GM21367 (cell line): ENCODE measurements around the gene CCDC83.
"Not testable (repeated sequence)": the region's sequence is repeated elsewhere in the genome, so short reads cannot be mapped to it uniquely, and the experiment has no call there.

ENCODE experiments used
- ATAC-seq: cut with Tn5 transposase; IDR thresholded peaks from one replicate; pipeline ENCODE4 v1.9.1; 2021; ENCODE audit not compliant: unreplicated experiment

CCDC83 gene

DNA sequence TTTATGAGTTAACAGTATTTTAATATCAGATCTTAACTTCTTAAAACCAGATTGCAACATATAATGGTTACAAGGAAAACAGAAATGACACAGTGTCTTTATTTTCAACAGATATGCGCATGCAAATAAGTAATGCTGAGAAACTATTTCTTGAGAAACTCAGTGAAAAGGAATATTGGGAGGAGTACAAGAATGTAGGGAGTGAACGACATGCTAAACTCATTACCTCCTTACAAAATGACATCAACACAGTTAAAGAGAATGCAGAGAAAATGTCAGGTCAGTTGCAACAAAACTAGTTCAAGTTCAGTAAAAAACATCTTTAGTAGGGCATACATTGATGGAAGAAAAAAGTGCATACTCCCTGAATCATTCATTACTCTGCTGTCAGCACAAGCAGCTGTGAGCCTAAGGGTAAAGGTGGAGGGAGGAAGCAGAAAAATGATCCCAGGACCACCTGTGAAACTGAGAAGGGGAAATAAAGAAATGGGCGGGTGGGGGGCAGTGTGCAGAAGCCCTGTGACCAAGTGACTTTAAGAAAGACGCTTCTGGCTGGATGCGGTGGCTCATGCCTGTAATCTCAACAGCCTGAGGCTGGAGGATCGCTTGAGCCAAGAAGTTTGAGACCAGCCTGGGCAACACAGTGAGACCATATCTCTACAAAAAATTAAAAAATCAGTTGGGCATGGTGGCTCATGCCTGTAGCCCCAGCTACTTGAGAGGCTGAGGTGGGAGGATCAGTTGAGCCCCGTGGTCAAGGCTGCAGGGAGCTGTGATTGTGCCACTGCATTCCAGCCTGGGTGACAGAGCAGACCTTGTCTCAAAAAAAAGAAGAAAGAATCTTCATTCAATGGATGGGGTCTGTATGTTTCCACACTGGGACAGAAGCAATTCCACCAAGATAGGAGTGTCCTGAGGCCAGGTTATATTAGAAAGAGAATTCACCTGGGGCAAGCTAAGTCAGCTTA is 31.2 kb downstream of the CCDC83 start:
- ATAC-seq = no peak

DNA sequence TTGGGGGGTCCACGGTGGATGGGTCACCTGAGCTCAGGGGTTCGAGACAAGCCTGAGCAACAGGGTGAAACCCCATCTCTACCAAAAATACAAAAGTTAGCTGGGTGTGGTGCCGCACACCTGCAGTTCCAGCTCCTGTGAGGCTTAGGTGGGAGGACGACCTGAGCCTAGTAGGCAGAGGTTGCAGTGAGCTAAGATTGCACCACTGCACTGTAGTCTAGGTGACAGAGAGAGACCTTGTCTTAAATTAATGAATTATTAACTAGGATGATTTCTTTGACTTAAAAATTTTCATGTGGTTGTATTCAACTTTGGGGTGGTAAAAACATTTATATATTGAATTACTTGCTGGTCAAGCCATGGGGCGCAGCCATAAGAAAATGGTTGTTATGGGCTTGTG is 33.9 kb downstream of the CCDC83 start:
- no peak for ATAC-seq

DNA sequence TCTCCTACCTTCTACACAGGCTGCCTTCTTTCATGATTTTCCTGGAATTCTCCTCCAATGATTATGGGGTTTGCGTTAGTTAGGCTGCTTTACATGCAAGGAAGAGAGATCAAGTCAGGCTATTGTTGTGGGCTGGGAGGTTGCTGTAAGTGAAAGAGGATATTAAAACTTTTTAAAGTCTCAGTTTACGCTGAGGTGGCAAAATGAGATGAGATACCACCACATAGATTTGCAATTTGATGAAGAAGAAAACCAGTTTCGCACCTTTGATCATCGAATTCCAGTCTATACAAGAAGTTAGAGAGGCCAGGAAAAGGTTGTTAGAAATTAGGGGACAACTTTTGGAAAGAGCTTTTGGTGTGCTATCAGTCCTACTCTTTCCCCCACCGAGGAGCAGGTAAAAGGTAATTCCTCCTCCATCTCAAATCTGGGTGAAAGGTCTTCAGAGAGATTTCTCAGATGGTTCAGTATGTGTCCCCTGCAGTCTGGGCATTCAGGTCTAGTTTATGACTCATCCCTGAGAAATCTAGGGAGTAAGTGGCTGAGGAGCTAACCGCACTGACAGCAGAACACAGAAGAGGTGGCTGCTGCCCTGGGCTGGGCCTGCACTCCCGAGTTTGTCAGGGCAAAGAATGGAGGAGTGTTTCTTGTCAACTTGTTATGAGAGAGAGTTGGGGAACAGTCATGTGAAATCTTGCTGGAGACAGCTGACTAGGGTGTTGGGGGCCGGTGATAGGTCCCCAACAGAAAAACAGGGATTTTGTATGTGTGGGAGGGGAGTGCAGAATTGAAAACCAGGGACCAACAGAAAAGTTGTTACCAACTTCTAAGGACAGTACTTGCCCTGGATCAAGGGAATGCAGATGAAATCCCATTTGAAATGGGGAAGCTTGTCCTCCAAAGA is 34.7 kb downstream of the CCDC83 start:
- ATAC-seq = no peak

DNA sequence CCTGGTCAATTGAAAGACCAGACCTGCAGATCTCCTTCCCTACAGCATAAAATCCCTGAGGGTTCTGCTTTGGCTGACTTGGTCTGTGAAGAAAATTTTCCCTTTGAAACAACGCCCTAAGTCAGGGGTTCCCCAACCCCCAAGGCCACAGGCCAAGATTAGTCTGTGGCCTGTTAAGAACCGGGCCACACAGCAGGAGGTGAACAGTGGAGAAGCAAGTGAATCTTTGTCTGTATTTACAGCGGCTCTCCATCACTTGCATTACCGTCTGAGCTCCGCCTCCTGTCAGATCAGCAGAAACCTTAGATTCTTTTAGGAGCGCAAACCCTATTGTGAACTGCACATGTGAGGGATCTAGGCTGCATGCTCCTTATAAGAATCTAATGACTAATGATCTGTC is 38.2 kb downstream of the CCDC83 start:
- ATAC-seq = no peak

DNA sequence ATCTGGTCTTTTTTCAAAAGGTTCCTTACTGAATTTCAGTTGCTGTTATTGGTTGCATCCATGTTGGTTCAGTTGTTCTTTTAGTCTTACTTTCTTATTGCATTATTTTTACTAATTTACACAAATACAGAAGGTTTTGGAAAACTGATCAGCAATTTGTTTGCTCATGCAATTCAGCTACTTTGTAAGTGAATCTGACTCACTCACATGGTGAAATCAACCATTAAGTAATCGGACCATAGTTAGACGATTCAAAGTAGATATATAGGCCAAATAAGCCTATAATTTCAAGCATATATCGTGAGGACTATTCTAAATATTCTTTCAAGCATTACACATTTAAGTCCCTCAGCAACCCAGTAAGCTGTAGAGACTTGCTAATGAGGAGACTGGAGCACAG is 41.7 kb downstream of the CCDC83 start:
- ATAC-seq = no peak

DNA sequence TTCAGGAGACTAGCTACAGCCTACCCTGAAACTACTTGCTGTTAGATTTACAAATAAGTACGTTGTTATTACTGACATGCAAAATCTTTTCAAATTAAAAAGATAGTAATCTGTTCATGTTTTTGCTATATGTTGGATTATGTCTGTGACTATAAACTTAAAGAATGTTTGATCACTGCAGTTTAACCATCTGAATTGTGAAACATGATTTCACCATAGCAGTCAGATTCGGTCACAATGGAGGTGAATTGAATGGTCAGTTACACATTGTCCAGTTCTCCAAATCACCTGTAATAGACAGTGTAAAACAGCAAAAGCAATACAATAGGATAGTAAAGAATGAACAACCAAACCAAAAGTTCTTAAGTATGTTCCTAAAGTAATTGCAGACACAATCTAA is 43.3 kb downstream of the CCDC83 start:
- no peak for ATAC-seq

DNA sequence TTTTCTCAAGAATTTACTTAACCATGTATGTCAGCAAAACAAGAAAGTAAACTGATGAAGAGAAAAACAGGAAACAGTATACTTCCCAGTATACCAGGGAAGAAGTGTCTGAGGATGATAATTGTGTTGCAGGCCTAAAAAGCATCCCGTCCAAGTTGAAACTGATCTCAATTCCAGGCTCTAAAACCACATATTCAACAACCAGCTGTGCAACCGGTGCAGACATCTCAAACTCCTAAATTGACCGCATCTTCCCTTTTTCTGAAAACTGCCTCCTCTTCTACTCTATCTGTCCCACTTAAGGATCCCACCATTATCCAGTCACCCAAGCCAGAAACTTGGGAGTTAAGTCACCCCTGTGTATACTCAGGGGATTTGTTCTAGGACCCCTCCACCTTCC is 47.2 kb downstream of the CCDC83 start:
- ATAC-seq = no peak

DNA sequence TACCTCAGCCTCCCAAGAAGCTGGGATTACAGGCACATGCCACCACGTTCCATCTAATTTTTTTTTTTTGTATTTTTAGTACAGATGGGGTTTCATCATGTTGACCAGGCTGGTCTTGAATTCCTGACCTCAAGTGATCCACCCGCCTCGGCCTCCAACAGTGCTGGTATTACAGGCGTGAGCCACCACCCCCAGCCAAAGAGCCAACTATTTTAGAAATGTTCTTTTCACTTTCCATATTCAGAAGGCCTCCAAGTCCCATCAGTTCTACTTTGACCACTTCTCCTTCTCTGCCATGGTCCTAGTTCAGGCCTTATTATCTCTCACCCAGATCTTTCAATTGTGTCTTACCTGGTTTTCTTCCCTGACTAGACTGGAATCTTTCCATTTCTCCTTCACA is 48.2 kb downstream of the CCDC83 start:
- no peak for ATAC-seq

DNA sequence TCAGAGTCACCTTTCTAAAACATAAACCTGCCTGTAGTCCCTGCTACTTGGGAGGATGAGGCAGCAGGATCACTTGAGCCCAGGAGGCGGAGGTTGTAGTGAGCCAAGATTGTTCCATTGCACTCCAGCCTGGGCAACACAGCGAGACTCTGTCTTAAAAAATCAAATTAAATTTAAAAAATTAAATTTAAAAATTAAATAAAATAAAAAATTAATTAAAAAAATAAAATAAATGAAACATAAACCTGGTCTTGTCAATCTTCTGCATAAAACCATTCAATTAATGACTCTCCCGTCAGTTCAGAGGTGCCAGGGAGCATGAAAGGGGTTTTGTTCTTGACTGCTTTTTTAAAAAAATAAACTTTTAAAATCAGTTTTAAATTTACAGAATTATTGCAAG is 48.6 kb downstream of the CCDC83 start:
- no peak for ATAC-seq

DNA sequence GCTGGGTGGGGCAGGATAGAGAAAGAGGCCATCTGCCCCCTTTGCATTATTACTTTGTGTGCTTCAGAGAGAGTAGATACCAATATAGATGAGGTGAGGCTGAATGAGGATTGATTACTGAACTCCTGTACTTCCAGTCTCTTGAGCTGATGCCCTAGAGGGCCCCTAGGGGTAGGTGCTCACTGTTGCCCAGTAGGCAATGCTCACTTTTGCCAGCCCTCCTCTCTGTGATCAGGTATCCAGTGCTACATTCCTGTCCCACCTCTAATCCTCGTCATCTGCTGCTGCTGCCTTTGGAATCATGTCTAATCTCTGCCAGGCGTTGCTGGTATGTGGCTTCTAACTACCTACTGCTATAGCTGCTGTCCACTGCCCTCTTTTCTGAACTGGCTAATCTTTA is 57.2 kb downstream of the CCDC83 start:
- no peak for ATAC-seq

DNA sequence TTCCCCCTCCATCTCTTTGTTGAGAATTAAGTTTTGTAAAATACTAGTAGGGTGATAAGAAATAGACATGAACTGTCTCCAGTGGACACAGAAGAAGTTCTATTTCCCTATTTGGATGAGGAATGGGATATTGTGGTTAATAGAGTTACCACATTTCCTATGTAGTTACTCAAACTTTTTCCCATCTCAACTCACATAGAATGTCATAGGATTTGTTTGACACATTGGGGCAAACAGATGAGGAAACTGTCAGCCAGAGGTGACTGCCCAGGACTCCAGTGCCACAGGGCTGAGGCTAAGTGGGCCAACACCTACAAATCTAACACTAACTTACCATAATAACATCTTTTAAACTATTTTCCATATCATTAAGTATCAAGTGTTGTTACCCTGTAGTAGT is 58.3 kb downstream of the CCDC83 start:
- ATAC-seq = no peak

DNA sequence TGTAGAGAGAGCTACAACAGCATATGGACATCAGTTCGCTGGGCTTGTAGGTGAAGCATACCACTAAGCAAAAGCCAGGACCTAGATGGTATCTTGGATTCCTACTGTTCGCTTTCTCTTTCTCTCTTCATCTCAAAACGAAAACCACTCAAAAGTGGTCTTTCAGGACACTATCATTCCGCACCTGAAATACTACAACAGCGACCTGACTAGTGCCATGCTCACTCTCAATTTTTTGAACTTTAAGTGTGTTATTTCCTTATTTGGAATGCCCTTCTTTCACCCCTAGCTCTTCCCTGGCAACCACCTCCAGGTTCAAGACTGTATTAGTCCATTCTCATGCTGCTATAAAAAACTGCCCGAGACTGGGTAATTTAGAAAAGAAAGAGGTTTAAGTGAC is 59.2 kb downstream of the CCDC83 start:
- ATAC-seq = no peak

DNA sequence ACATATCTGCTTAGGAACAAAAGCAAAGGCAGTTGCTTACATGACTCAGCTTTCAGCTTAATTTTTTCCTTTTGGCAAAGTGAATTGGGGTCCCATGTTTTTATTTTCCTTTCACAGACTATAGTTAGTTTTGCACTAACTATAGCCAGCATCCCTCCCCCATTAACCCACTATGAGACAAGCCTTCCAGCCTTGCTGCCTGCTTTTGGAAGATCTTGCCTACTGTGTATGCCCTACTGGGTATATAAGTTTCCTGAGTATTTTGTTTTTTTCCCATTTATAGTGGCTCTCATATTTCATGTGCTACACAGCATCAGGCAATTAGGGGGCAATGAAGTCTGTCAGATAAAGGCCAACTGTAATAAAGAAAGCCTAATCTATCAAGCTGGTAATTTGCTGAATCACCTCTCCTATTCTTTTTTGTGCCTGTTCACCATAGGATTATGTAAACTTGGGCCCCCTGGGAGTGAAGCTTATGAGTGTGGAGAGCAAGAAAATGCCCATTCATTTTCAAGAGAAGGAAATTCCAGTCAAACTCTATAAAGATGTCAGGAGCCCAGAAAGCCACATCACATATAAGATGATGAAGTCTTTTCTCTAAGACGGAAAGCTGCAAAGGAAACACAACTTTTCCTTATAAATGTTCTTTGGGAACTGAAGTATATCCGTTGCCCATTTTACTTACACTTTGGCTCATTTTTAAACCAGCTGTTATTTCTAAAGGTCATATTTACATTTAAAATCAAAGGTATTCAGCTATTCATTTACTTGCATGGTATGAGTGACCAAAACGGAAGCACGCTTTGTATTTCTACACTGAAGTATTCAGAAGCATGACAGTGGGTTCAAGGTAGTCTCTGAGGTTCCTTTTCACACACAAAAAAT is 64.0 kb downstream of the CCDC83 start:
- no peak for ATAC-seq

DNA sequence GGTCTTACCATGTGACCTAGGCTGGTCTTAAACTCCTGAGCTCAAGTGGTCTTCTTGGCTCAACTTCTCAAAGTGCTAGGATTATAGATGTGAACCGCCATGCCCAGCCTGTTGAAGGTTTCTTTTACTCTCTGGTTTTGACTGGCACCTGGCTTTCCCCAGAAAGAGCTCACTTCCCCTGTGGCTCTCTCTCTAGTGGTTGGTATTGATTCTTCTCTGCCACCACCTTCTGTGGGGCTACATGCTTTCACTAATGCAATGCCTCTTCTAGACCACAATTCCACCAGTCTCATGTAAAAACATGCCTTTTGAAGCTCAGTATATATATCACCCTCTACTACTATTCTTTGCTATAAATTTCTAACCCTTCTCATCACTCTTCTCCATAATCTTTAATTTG is 67.2 kb downstream of the CCDC83 start:
- peak; percentile 78 for ATAC-seq

DNA sequence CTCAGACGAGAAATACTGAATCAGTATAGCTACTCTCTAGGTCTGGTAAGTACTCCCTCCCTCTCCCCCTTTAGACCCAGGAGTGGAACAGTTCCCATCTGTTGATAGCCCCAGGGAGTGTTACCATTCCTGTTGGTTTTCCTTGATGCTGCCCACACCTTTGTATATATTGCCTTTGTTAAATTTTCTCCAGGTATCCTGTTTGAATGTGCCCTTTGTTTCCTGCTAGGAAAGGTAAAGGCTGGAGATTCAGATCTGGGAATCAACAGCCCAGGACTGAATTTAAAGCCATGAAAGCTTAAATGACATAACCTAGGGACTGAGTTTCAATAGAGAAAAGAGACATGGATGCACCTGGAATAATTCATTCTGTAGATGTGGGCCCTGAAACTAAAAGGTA is 68.3 kb downstream of the CCDC83 start:
- ATAC-seq = no peak

DNA sequence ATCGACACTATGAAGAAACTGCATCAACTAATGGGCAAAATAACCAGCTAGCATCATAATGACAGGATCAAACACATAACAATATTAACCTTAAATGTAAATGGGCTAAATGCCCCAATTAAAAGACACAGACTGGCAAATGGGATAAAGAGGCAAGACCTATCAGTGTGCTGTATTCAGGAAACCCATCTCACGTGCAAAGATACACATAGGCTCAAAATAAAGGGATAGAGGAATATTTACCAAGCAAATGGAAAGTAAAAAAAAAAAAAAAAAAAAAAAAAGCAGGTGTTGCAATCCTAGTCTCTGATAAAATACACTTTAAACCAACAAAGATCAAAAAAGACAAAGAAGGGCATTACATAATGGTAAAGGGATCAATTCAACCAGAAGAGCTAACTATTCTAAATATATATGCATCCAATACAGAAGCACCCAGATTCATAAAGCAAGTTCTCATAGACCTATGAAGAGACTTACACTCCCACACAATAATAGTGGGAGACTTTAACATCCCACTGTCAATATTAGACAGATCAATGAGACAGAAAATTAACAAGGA is 71.6 kb downstream of the CCDC83 start:
- not testable (repeated sequence) for ATAC-seq

DNA sequence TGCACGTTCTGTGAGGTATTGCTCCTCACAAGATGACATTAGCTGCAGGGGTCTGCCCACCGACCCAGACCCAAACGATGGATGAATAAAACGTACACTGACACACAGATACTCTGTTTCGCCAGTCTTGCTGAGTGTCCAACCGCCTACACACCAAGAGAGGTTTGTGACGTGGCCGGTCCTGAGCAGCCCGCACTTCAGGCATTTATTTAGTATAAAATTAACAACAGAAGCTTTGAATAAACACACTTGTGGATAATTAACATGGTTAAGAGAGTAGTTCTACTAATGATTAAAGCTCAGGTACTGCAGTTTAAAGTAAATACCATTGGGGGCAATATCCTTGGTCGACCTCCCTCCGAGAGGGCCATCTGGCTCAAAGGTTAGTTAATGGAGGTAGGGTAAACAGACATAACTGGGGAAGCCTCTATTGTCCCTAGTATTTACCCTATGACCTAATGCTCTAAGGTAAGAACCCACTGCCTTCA is 75.7 kb downstream of the CCDC83 start:
- ATAC-seq = no peak

DNA sequence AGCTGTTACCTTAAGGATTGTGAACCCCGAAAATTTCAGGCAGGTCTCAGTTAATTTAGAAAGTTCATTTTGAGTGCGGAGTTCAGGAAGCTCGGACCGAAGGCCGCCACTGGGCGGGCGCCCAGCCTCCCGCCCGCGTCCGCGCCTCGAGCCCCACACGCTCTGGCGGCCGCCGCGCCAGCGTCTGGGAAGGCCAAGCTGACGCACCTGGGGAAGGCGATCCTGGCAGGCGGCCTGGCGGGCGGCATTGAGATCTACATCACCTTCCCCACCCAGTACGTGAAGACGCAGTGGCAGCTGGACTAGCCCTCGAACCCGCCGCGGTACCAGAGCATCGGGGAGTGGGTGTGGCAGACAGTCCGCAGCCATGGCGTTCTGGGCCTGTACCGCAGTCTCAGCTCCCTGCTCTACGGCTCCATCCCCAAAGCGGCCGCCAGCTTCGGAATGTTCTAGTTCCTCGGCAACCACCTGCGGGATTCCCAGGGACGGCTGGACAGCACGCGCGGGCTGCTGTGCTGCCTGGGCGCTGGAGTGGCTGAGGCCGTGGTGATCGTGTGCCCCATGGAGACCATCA is 79.5 kb downstream of the CCDC83 start:
- ATAC-seq = no peak

DNA sequence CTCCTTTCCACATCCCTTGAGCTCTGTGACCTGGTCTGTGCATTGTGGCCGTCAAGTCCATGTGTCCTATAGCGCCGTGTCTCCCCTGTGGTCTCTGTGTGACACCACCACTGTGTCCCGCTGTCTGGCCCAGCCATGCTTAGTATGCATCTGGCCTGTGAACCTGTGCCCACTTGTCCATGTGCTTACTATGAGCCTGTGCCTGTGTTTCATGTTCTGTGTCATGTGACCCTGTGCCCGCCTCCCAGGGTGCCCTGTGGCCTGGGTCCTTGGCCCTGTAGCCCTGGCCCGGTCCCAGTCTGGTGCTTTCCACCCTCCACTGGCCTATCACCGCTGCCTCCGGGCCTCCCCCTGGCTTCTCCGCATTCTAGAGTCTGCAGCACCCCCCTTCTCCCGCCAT is 80.6 kb downstream of the CCDC83 start:
- no peak for ATAC-seq

DNA sequence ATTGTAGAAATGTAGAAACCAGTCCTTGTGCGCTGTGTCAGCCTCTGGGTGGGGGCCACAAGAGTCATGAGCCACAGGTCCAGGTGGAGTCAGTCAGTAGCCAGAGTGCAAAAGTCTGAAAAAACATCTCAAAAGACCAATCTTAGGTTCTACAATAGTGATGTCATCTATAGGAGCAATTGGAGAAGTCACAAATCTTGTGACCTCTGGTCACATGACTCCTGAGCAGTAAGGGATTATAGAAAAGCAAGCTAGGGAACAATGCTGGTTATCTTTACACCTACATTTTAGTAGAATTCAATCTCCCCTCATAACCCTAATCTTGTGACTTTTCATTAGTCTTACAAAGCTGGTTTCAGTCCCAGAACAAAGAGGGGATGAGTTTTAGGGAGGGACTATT is 82.7 kb downstream of the CCDC83 start:
- no peak for ATAC-seq
